OCI-M1 (cell line): ENCODE results near the gene TMEM200B.
"Not testable (repeated sequence)": the region's sequence is repeated elsewhere in the genome, so short reads cannot be mapped to it uniquely, and the experiment has no call there.

Experiments
- DNase-seq: peaks from one replicate; lab custom pipeline; 2025; lab: John Stamatoyannopoulos, UW

TMEM200B gene

DNA sequence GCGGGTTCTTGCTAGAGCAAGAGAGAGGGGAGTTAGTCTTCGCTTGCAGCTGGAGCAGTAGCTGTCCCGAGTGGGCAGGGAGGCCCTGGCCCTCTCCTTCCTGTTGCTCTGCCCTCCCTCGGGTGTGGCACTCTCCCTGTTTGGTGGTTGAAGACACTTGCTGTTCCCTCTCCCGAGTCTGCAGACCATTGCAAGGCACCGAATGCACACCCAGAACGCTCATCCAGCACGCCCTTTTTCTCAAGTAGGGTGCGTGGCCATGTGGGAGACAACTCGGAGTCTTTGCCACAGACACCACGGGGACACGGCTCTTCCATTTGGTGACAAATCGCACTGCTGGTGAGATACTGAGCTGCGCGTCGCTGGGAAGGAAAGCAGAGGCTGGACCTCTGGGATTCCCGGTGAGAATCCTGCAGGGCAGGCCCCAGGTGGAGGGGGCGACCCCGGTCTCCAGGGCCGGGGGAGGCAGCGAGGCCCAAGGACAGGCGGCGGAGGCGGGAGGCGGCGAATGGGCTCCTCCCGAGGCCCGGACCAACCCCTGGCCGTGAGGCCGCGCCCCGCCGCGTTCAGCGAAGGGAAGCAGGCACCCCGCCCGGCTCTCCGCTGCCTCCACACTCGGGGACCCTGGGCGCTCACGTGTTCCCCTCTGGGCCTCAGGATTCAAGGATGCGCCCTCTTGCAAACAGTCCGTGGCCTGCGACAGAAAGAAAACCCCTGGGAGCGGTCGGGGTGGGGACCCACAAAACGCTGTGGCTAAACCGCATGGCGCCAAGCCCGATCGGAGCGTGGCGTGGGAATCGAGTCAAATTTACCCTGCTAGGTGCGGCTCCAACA lies 10.4 kb upstream of the TMEM200B start:
- no peak for DNase-seq

DNA sequence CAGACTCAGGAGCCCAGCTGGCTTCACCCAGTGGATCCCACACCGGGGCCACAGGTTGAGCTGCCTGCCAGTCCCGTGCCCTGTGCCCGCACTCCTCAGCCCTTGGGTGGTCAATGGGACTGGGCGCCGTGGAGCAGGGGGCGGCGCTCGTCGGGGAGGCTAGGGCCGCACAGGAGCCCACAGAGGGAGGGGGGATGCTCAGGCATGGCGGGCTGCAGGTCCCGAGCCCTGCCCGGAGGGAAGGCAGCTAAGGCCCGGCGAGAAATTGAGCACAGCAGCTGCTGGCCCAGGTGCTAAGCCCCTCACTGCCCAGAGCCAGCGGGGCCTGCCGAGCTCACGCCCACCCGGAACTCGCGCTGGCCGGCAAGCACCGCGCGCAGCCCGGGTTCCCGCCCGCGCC lies 7.4 kb upstream of the TMEM200B start:
- DNase-seq, result not testable (repeated sequence)

DNA sequence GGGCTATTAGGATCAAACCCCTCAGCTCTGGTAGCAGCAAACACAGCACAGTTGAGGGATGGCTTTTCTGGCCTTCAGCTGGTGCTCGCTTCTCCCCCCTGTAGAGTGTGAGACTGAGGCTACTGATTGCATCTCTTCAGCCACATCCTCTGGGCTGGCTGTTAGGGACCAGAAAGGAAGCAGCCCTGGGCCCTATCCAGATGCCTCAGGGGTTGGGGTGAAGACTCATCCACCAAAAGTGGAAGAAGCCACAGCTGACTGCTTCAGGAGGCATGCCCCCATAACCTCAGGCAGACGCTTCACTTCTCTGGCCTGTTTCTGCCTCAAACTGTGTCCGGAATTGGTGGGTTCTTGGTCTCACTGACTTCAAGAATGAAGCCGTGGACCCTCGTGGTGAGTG lies 6.2 kb upstream of the TMEM200B start:
- DNase-seq, result no peak

DNA sequence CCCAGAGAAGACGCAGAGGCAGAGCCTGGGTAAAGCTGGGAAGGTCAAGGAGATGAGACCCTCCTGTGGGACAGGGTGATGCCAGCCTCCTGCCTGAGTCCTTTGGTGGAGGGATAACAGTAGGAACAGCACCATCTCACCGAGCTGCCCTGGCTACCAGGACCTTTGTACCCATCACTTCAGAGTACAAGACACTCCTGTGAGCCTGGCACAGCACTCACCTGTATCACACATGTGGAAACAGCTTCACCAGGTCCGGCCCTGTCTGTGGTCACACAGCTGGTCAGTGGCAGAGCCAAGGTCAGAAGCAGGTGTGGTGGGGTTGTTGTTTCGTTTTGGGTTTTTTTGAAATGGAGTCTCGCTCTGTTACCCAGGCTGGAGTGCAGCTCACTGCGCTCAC lies 5.0 kb upstream of the TMEM200B start:
- no peak for DNase-seq

DNA sequence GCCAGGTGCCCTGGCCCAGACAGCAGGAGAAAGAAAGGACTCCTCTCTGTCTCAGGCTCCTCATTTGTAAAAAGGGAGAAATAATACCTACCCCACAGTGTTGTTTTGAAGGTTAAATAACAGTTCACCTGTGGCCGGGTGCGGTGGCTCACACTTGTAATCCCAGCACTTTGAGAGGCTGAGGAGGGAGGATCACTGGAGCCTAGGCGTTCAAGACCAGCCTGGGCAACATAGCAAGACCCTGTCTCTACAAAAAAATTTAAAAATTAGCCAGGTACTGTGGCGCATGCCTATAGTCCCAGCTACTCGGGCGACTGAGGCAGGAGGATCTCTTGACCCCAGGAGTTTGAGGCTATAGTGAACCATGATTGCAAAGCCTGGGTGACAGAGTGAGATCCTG lies 2.5 kb upstream of the TMEM200B start:
- no peak for DNase-seq

DNA sequence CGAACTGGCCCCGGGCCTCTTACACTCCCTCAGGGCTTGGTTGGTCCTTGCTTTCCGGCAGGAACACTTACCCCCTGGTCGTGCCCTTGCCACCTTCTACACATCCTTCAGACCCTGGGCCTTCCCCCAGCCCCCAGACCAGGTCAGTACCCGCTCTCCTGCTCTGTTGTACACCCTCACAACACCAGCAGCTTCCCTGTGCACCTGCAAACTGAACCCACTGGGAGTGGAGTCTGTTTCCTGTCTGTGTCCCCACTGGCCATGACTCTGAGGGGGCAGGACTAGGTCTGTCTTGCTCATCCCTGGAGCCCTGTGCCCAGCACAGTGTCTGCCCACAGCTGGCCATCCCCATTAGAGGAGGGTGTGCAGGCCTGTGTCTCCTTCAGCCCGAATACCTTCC lies 2.1 kb upstream of the TMEM200B start:
- no peak for DNase-seq

DNA sequence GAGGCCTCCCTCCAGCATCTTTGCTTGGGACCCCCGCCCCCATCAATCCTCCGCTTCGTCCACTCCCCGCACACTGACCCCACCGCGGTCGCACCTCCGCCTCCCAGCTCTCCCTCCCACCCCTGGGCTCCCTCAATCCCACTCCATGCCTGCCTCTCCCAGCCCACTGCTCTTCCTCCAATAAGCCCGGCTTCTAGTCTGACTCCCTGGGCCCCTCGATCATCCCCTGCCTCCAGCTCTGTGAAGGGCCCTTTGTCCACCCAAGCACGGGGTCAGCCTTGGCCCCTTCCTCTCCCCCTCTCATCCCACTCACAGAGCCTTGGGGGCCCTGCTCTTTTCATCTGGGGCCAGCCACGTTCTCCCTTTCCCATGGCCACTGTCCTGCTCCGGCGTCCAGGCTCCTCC lies 1.5 kb upstream of the TMEM200B start:
- DNase-seq, result no peak

DNA sequence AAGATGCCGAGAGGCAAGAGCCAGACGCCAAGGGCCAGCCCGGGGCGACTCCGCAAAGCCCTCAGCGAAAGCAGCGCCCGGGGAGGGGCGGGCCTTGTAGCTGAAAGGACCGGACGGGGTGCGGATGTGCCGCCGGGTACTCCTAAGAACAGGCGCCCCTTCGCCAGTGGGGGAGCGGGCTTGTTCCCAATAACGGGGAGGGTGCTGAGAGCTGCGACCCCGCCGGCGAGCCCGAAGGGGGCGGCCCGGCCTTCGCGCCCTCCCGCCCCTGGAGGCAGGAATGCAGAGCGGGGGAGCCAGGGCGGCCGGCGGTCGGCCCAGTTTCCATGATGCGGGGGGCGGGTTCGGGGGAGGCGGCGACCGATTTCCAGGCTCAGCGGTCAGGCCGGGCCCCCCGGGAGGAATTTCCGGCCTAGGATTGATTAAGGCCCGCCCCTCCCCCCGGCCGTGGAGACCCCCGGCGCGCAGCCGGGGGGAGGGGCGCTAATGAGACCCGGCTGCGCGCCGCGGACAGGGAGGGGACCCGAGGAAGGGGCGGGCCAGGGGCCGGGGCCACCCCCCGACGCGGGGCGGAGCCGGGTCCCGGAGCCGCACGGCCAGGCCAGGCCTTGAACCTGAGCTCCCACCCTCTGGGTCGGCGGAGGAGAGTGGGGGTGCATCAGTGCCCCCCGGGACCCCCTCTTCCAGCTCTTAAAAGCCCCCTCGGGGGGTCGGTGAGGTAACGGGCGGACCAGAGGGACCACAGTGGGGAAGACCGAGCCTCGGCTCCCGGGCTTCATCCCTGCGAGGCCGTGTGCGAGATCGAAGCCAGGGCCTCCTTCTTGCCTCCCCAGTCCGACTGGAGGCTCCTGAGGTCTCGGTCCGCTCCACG lies 898 bp upstream of the TMEM200B start:
- peak; percentile 67 for DNase-seq

DNA sequence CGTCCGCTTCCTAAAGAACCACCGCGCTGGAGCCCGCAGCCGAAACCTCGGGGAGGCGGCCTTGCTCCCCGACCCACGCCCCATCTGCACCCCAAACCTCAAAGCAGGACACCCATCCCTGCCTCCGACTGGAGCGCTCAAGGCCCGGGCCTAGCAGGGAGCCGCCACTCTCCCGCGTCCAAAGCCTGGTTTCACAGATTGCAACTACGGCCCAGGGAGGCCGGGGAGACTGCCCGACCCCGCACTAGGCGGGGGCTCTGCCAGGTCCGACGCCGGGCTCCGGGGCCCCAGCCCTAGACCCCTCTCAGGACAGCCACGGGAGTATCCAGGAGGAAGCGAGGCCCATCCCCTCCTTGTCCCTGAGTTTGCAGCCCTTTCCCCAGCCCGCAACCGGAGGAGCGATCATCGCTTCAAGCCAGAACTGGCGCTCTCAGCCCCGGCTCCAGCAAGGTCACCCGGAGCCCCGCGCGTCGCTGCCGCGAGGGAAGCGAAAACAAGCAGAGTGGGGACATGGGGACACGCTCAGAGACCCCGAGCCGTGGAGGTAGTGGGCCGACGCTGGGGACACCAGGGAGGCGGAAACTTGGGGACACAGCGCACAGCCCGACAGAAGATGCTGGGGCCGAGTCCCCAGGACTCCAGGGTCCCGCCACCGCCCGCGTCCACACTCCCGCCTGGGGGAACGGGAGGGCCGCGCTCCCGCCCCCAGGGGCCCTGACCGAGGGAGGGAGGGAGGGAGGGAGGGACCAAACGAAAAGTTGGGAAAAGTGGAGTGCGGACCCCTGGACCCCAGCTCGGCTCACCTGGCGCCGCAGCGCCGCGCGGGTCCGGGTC lies 433 bp downstream of the TMEM200B start:
- DNase-seq, result no peak

DNA sequence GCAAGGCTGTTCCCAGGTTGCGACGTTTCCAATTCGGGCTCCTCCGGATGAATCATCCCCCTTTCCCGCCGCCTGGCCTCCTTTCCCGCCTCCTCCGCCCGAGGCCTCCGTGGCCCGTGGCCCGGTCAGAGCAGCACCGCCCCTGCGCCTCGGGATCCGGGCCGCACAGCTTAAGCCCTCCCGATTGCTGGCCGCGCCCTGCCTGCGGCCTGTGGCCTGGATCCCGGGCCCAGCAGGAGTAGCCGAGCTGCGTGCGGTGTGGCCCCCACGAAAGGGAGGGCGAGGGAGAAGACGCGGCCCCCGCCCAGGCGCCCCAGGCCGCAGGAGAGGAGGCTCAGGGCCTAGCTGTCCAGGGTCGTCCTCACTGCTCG lies 1.0 kb downstream of the TMEM200B start:
- DNase-seq, result no peak

DNA sequence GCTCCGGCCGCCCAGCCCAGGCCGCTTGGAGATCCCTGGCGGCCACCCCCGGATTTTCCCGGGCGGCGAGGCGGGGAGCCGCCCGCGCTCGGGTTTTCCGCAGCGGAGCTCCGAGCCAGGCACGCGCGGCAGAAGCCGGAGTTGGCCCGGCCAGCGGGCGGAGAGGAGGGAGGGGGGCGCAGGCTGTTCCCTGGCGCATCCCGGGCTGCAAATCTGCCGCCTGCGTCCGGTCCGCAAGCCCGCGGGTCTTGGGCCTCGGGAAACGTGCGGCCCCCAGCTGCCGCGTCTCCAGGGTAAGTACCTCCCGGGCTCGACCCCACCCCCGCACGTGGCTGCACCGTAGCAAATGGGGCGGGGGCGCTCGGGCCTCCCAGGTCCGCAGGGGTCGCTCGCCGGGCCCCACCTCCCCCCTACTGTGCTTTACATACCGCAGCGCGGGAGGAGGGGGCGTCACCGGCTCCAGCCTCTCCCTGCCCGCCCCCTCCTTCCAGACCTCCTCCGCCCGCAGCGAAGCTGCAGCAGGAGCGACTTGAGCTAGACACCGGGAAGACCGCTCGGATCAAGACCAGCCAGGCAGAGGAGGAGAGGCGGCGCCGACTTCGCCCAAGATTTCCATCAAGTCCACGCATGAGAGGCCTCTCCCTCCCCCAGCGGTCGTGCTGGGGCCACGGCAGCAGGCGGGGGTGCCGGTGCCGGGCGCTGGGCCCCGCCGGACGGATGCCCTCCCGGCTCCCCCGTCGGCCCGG lies 1.6 kb downstream of the TMEM200B start:
- DNase-seq, result no peak

DNA sequence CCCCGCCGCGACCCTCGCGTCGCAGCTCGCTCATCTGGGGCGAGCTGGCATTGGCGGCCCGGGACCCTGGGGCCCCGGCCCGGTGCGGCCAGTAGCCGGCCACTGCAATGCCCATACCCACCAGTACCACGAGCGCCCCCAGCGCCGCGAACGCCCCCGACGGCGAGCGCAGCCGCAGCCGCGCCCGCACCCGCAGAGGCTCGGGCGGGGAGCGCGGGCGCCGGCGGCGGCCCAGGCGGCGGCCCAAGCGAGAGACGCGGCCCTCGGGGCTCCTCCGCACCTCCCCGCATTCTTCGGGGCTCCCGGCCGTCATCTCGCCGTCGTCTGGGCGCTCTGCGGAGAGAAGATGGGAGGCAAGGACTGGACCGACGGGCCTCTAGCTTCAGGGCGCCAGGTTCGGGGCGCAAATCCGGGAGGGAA lies 2.2 kb downstream of the TMEM200B start:
- DNase-seq, result no peak

DNA sequence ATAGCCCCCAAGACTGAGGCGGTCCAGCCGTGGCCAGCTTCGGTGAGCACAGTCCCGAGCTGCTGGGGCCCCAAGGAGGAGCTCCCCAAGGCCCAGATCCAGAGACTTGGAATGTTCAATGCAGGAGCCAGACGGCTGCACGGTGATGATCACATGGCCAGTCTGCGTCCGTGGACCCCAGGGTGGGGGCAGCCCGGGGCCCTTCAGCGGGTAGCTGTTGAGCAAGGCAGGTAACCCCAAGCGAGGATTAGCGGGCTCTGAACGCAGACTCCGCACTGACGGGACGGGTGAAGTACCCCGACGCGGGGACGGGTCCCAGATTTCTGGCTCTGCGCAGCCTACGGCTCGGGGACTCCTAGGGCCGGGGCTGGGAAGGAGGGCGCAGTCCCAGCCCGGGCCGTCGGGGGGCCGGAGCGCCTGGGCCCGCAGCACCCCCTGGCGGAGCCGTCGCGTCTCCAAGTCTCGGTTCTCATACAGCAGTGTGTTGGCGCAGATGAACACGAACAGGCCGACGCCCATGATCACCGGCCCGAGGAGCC lies 2.7 kb downstream of the TMEM200B start:
- DNase-seq, result peak; percentile 49

DNA sequence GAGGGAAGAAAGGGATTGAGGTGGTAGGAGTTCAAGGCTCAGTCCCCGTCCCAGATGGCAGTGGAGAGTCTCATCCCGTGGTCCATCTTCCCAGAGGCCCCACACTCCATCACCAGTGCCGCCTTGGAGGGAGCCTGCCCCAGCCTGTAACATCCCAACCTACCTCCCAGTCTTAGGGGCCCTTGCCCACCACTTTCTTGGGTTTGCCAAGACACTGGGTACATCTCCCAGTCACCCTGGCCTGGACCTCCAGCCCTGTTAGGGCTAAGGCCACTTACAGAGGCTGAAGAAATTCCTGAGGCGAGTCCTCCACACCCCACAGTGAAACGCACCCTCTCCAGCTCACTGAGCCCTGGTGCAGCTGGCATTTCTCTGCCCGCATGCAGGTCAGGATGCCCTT lies 3.3 kb downstream of the TMEM200B start:
- DNase-seq, result no peak

DNA sequence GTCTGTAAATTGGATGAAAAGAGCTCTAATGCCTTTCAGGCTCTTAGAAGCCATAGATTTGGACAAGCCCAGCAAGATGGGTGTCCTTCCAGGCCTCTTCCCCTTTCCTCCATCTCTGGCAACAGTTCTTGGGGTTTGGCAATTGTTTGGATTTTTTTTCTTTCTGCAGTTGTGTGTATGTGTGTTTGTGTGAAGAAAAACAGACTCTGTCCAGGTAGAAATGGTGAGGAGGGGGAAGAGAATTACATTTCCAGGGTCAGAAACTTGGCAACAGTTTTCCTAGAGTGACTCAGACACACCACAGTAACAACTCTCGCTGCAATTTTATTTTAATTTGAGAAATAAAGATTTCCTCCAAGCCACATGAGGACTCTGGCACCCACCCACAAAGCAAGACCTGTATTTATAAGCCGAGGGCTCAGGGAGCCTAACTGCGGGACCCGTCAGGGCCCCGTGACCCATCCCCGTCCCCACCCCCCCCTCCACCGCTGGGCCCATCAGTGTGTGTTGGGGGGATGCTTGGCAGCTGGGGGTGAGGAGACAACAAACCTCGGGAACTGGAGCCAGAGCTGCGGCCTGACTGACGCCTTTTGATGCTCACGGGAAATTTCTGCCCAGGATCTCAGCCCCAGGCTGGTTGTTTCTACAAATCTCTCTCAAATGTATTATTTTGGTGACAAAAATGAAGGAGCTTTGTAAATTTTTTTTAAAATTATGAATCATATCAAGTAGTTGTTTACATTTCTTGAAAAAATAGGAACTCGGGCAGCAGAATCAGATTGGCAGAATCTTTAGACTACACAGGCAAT lies 4.4 kb downstream of the TMEM200B start:
- no peak for DNase-seq

DNA sequence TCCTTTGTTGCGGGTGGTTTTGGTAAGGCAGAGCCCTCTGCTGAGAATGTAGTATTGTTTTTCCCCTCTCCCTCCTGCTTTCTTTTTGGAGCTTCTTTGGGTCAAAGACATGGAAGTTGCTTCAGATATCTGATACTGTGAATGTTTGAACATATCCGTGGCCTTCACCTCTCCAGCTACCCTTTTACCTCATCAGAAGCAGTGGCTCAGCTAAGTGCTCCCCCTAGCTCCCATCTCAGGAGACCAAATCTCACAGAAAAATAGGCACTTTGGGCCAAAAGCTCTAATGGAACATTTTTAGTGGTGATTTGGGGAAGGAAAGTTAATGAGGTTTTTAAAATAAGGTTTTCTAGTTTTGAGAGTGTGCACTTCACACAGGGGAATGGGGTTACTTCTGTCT lies 6.3 kb downstream of the TMEM200B start:
- DNase-seq, result no peak

DNA sequence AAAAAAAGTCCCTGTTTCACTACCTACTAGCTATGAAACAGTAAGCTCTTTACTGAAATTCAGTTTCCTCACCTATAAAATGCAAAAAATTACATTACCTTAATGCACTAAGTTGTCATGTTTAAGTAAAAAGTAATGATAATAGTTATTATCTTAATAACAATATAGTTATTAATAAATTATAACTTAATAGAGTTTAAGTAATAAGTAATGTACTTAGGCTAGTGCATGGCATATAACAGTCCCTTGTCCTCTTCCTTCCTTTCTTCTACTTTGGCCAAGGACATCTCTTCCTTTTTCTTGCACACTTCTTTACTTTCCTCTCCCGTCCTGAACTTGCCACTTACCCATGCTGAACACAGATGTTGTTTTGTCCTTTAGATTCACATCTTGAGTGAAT lies 9.0 kb downstream of the TMEM200B start:
- no peak for DNase-seq

DNA sequence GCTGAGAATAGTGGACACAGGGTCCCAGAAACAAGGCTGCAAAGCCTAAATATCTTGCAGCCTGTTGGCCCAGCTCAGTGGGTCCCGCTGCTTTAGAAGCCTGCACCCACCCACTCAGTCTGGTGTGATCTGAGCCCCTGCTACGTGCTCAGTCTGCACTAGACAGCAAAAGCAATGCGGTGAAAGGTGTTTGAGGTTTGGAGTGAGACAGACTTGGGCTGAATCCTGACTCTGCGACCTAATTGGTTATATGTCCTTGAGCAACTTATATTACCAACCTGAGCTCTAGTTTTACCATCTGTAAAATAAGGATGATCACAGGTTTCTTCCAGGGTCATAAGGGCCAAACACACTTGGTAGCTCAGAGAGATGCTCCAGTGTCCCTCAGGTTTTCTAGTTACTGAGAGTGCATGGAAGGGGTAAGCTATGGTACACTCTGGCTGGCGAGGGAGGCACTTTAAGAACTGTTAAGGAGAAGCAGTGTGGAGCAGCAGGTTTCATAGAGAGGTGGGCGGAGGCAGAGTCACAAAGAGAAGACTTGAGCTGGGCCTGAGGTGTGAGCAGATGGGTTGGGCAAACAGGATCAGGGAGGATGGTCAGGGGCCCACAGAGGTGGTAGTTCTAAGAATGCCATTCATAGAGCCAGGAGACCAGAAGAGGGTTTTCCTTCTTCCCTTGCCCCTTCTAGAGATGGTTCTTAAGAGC lies 10.1 kb downstream of the TMEM200B start:
- no peak for DNase-seq

DNA sequence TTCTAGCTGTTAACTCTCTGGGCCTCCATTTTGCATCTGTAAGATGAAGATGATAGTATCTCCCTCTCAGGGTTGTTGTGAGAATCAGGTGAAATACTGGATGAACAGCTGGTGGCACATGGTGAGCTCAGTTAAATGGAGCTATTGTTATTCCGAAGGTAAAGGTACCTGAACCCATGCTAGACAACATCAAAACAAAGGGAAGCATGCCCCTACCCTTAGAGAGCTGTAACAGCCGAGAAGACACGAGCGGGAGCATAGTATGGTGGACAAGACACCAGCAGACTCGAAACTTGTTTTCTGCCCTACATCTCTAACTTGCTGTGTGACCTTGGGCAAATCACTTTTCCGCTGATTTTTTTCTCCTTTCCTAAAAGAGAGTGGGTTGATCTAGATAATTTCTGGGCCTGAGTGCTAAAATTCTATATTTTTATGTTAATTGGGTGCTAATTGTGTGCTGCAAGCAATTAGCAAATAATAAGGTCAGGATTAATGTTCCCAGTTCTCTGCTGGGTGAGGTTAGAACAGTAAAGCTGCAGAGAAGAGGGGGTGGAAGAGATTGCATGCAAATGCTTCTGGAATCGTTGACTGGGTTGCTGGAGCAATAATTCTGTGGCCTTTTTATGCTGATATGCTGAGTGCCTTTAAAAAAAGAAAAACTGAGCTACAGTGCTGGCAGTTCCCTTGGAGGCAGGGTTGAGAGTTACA lies 10.8 kb downstream of the TMEM200B start:
- no peak for DNase-seq
